Activated T-cell treated with anti-CD3 and anti-CD28 coated beads, Interleukin-2, amount 50 U/mL, for 4 hours (primary cell): ENCODE data around the gene RIMBP3C. TPM values are rescaled to one million over a fixed set of nuclear protein-coding genes. Genes with fewer than 3 reads are reported as not detected.
A peak's percentile ranks its signal among the peaks of the same experiment; 100 is the strongest.
"Not testable (repeated sequence)": the region's sequence is repeated elsewhere in the genome, so short reads cannot be mapped to it uniquely, and the experiment has no call there.

Experiments used
- ATAC-seq, 2 donors: fragments of 200-7000 bp; cut with Tn5 transposase; one replicate each; pipeline ENCODE4 v1.10.0; 2021
- DNase-seq: peaks from one replicate; pipeline ENCODE4 v3.0.0-alpha.2; 2020
- H3K27me3 Mint-ChIP-seq: one replicate; pipeline ENCODE4 v1.8.0; 2021; ENCODE audit warnings: low read depth, mixed read lengths
- H3K36me3 Mint-ChIP-seq: one replicate; pipeline ENCODE4 v1.8.0; 2022; ENCODE audit warnings: mixed read lengths; ENCODE audit not compliant: insufficient read depth
- H3K4me1 Mint-ChIP-seq: one replicate; pipeline ENCODE4 v1.8.0; 2021; ENCODE audit warnings: low read depth, mixed read lengths
- H3K4me3 Mint-ChIP-seq: one replicate; pipeline ENCODE4 v1.8.0; 2021; ENCODE audit warnings: mild to moderate bottlenecking, moderate library complexity, mixed read lengths
- H3K9me3 Mint-ChIP-seq: one replicate; pipeline ENCODE4 v1.8.0; 2021; ENCODE audit warnings: mixed read lengths
- total RNA-seq, 3 donors: library from RNA; stranded (reverse); gene quantifications; one replicate each; pipeline ENCODE4 v1.2.1, GENCODE V29; 2021

RIMBP3C gene, protein sequence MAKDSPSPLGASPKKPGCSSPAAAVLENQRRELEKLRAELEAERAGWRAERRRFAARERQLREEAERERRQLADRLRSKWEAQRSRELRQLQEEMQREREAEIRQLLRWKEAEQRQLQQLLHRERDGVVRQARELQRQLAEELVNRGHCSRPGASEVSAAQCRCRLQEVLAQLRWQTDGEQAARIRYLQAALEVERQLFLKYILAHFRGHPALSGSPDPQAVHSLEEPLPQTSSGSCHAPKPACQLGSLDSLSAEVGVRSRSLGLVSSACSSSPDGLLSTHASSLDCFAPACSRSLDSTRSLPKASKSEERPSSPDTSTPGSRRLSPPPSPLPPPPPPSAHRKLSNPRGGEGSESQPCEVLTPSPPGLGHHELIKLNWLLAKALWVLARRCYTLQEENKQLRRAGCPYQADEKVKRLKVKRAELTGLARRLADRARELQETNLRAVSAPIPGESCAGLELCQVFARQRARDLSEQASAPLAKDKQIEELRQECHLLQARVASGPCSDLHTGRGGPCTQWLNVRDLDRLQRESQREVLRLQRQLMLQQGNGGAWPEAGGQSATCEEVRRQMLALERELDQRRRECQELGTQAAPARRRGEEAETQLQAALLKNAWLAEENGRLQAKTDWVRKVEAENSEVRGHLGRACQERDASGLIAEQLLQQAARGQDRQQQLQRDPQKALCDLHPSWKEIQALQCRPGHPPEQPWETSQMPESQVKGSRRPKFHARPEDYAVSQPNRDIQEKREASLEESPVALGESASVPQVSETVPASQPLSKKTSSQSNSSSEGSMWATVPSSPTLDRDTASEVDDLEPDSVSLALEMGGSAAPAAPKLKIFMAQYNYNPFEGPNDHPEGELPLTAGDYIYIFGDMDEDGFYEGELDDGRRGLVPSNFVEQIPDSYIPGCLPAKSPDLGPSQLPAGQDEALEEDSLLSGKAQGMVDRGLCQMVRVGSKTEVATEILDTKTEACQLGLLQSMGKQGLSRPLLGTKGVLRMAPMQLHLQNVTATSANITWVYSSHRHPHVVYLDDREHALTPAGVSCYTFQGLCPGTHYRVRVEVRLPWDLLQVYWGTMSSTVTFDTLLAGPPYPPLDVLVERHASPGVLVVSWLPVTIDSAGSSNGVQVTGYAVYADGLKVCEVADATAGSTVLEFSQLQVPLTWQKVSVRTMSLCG (N-terminal part only)
- total RNA-seq = under 1 TPM in 2 of 3 donors, not detected in 1; 0.20 to 0.57 TPM

DNA sequence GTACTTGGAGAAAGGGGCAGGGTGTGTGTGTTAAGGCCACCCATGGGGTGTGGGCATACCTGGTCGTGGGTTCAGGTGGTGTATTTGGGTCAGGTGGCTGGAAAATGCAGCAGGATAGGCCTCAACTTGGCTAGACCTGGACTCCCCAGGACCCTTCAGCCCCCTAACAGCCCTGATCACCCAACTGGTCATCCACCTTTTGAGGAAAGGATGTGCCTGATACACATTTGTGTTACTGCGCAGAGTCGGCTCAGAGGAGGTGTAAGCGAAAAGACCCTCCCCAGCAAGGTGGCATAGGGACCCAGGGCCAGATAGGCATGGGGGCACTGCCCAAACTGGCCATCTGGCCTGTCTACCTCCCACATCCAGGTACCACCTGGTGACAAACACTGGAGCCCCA is at the start of gene RIMBP3C:
Gene RIMBP3C (minus strand): TSS at position 101 of the 400 bp plus-strand sequence. CDS start 485 bp downstream, outside the sequence.
- not testable (repeated sequence) for H3K9me3 Mint-ChIP-seq, DNase-seq, ATAC-seq, H3K4me3 Mint-ChIP-seq, H3K4me1 Mint-ChIP-seq, H3K36me3 Mint-ChIP-seq, H3K27me3 Mint-ChIP-seq

DNA sequence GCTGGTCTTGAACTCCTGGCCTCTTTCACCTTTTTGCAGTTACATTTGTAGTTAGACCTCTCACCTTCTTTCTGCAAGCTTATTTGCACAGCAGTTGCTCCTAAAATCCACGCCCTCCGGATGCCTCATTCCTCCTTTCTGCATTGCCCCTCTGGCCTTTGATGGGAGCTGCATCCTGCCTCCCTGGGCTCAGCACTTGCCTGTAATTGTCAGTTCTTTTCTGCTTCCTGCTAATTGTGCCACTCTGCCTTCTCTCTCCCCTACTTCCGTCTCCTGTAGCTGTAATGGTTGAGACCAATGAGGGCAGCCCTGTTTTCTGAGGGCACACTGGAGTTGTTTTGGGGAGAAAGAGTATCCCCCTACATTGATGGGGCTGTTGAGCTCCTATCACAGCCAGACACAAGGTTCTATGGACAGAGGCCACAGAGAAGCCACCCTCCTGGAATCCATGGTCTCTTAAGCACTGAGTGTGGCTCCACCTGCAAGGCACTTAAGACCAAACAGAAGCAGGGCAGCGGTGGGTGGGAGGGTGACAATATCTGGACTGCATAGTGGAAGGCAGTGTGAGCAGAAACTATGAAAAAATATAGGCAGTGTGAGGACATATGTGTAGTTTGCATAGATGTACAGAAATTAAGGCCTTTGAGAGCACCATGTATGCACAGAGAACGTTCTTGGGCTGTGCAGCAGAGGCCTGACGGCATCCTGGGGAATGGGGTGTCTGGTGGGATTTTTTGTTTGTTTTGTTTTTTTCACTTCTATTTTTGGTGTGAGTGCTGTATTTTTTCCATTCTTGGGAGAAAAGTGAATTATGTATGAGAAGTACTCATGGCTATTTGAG is 48.0 kb upstream of the RIMBP3C start:
- Mint-ChIP-seq H3K9me3 (no peaks in the 10 kb centered on the region), H3K4me1 (peaks cover 34% of the 10 kb centered on the region), H3K4me3 (no peak overlapping the region), H3K36me3 (peaks cover 31% of the 10 kb centered on the region), H3K27me3 (no peaks in the 10 kb centered on the region)
- DNase-seq (no peak), ATAC-seq (no peak)

DNA sequence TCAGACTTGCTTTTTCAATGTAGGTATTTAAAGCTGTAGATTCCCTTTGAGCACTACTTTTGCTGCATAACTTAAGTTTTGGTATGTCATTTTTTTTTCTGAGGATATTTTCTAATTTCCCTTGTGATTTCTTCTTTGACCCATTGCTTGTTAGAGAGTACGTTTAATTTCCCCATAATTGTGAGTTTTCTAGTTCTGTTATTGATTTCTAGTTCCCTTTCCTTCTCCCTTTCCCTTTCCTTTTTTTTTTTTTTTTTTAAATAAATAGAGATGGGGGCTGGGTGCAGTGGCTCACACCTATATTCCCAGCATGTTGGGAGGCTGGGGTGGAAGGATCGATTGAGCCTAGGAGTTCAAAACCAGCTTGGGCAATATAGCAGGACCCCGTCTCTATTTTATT is 47.0 kb upstream of the RIMBP3C start:
- Mint-ChIP-seq H3K4me1 (peaks cover 44% of the 10 kb centered on the region), H3K4me3 (no peak overlapping the region), H3K36me3 (peaks cover 41% of the 10 kb centered on the region), H3K9me3 (no peaks in the 10 kb centered on the region), H3K27me3 (no peaks in the 10 kb centered on the region)
- DNase-seq (no peak), ATAC-seq (no peak)

DNA sequence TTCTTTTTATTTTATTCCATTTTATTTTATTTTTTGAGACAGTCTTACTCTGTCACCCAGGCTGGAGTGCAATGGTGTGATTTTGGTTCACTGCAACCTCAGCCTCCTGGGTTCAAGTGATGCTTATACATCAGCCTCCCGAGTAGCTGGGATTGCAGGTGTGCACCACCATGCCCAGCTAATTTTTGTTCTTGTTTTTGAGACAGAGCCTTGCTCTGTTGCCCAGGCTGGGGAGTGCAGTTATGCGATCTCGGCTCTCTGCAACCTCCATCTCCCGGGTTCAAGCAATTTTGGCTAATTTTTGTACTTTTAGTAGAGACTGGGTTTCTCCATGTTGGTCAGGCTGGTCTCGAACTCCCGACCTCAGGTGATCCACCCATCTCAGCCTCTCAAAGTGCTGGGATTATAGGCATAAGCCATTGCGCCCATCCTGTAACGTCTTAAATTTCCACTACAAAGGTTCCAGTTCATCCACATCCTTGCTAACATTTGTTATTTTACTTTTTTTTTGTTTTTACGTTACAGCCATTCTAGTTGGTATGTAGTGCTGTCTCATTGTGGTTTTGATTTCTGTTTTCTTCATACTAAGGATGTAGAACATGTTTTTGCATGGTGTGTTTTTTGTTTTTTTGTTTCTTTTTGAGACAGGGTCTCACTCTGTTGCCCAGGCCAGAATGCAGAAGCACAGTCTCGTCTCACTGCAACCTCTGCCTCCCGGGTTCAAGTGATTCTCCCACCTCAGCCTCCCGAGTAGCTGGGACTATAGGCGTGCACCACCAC is 45.3 kb upstream of the RIMBP3C start:
- ATAC-seq, H3K4me3 Mint-ChIP-seq, H3K27me3 Mint-ChIP-seq, DNase-seq, H3K9me3 Mint-ChIP-seq: not testable (repeated sequence)
- peaks cover 36% of the 10 kb centered on the region for H3K36me3 Mint-ChIP-seq
- peaks cover 51% of the 10 kb centered on the region for H3K4me1 Mint-ChIP-seq

DNA sequence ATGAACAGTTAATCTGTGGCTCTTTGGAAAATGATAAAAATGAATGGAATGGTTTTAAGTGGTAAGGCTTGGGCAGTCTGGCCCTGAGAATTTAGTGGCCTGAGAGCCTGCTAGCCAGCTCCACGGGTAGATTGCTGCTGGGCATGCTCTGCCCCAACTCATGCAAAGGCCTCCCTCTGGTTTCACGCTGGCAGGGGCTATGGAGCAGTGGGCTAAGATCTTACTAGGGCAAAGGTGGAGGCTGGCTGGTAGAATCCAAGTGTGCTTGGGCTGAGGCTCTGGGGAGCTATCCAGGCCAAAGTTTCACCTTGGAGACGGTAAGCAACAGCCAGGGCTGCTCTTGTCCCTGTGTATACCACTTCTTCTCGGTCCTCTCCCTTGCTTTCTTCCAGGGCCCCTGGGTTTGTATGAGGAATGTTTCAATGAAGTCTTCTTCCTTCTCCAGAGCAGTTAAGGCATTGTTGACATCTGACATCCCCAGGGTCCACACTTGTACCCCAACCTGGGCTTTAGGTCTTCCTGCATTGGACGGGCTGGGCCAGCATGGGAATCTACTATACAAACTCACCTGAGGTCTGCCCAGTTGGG is 43.7 kb upstream of the RIMBP3C start:
- Mint-ChIP-seq H3K36me3 (peaks cover 38% of the 10 kb centered on the region), H3K4me1 (peaks cover 59% of the 10 kb centered on the region), H3K9me3 (no peaks in the 10 kb centered on the region), H3K4me3 (no peak overlapping the region), H3K27me3 (no peaks in the 10 kb centered on the region)
- ATAC-seq (no peak), DNase-seq (no peak)

DNA sequence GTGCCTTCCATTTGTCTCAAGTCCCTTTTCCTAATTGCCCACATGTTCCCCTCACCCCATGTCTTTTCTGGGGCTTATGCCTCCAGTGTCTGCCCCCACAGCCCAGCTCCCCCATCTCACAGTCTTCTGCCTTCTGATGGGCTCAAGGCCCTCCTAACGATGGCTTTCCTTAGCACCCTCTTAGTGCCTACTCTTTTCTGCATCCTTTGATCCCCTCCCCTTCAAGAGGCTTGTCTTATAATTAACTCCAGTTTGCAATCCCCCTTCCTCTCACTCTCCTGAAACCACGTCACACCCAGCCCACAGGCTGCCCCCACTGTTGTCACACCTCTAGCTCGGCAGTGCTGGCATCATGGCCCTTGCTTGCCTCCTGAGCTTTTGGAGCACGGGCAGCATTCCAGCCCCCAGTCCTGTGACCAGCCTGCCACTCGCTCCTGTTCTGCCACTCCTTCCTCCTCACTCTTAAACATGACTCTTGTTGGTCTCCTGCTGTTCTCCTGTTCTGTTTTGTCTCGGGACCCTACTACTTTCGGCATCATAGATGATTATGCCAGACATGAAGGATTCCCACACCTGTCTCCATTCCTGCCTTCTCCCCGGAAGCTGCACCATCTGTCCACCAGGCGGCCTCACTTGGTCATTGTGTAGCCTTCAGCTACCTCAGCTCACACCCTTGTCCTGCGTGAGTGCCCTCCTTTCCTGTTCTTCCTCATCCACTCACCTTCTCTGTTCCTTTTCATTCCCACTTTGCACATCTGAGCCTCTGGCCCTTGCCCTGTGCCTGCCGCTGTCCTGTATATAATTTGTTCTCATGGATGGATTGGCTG is 42.4 kb upstream of the RIMBP3C start:
- no peaks in the 10 kb centered on the region for H3K9me3 Mint-ChIP-seq
- DNase-seq (no peak), ATAC-seq (no peak)
- no peak overlapping the region for H3K4me3 Mint-ChIP-seq
- H3K36me3 Mint-ChIP-seq = peaks cover 30% of the 10 kb centered on the region
- peaks cover 60% of the 10 kb centered on the region for H3K4me1 Mint-ChIP-seq
- H3K27me3 Mint-ChIP-seq = no peaks in the 10 kb centered on the region

DNA sequence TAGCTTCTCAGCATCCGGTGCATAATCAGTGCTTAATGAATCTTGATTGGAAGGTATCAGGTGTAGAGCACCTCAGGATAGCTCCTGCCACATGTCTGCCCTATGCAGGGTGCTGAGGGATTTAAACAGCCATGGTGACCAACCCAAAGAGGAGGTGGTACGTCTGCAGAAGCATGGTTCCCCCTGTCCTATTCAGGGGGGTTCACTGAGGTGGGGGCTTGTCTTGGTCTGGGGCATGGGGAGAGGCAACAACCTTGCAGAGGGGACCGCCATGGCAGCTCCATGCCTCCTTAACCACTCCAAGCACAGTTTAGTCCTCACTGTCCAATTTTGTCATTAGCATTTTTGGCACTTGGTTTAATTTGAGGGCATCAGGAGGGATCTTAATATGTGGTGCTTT is 41.2 kb upstream of the RIMBP3C start:
- Mint-ChIP-seq H3K27me3 (no peaks in the 10 kb centered on the region), H3K36me3 (peaks cover 30% of the 10 kb centered on the region), H3K9me3 (no peaks in the 10 kb centered on the region), H3K4me1 (peaks cover 66% of the 10 kb centered on the region), H3K4me3 (no peak overlapping the region)
- DNase-seq = no peak
- ATAC-seq = no peak

DNA sequence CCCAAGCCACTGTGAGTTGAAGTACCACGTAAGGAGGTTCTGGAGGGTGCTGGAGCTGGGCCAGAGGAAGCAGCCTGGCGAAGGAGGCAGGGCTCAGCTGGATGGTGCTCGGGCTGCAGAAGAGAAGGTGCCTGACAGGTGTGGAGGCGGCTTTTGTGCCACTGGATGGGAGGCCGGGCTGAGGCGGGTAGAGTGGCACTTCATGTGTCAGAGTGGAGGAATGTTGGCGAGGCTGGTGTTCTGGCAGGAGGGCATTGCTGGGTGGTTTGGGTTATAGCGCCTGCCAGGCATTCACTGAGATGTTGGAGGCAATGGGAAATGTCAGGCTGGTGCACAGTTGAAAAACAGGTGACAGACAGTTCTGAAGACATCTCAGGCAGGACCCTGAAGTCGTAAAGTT is 40.4 kb upstream of the RIMBP3C start:
- no peaks in the 10 kb centered on the region for H3K9me3 Mint-ChIP-seq
- H3K27me3 Mint-ChIP-seq = no peaks in the 10 kb centered on the region
- H3K4me1 Mint-ChIP-seq = peaks cover 72% of the 10 kb centered on the region
- no peak for ATAC-seq
- no peak for DNase-seq
- H3K4me3 Mint-ChIP-seq = no peak overlapping the region
- H3K36me3 Mint-ChIP-seq = peaks cover 28% of the 10 kb centered on the region

DNA sequence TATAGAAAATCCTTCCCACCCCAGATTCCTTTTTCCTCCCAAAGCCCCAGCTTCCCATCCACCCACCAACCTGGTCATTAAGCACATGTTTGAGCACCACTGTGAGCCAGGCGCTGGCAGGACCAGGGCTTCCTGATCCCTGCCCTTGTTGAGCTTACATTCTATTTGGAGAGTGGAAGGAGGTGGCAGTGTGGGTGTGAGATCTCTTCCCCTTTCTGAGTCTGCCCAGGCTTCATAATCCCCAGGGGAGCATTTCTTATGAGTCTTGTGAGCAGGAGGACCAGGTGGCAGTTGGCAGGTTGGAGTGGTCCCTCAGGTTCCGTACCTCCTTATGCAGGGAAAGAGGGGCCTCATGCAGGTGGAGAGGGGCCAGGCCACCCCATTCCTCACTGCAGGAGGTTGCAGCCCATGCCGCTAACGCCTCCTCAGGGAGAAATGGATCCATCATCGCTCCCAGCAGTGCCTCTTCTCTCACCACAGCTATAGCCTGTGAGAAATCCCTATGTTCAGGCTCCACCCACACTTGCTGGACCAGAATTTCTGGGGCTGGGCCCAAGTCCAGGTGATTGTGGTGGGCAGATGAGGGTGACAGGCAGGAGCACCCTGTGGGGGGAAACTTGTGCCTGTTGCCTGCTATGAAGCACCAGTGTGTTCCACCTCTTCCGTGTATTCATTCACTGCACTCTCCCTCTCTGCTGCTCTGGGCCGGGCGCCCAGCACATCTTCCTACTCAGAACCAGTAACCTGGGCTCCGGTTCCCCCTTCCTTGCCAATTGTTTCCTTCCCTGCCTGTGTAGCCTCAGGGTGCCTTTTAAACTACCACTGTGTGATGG is 39.8 kb upstream of the RIMBP3C start:
- no peaks in the 10 kb centered on the region for H3K9me3 Mint-ChIP-seq

DNA sequence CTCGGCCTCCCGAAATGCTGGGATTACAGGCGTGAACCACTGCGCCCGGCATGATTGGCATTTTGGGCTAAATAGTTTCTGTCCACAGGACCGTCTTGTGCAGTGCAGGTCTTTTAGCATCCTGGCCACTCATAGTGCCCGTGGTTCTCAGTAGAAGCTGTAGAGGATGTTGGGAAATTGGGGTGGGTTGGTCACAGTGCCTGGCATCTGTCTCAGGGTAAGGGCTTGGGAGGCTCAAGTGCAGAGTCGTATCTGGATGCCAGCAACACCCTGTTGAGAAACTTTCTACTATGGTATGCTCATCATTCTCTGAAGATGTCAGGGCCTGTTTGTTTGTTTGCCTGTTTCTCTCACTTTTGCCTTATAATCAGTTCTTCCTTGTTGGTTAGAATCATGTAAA is 38.1 kb upstream of the RIMBP3C start:
- Mint-ChIP-seq H3K4me3 (no peak overlapping the region), H3K27me3 (no peaks in the 10 kb centered on the region), H3K9me3 (no peaks in the 10 kb centered on the region), H3K4me1 (peaks cover 74% of the 10 kb centered on the region), H3K36me3 (peaks cover 17% of the 10 kb centered on the region)
- ATAC-seq (no peak), DNase-seq (no peak)

More for the DNA sequence above, 39.8 kb upstream of the RIMBP3C start:
- no peak for ATAC-seq
- no peak overlapping the region for H3K4me3 Mint-ChIP-seq
- no peaks in the 10 kb centered on the region for H3K27me3 Mint-ChIP-seq
- DNase-seq = no peak
- peaks cover 27% of the 10 kb centered on the region for H3K36me3 Mint-ChIP-seq
- H3K4me1 Mint-ChIP-seq = peaks cover 69% of the 10 kb centered on the region

DNA sequence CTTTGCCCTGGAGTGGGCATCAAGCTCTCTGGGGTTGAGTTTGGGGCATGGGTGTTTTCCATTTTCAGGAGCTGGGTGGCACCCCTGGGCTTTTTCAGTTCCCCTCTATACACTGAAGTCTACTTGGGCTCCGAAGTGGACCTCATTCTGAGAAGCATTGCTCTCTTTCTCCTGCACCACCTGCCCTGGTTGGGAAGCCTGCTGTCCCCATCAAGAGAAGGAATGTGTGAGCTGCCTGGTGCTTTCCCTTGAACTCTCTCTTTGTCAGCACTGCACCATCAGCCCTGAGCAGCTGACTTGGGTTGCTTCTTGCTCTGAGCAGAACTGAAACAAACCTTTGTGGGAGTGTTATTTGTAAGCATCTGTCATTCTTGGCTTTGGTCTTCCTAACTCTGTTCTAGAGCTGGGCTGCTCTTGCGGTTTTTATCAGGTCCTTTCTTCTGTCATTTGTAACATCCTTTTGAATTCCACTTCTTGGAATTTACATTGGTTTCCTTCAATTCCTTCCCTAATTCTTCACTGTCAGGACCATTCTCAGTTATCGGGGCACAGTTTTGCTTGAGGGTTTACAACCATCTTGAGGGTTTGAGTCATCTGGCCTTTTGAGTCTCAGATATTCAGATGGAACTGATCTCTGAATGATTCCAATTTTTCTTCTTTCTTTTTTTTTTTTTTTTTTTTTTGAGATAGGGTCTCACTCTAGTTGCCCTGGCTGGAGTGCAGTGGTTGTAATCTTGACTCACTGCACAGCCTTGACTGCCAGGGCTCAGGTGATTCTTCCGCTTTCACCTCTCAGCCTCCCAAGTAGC is 36.7 kb upstream of the RIMBP3C start:
- Mint-ChIP-seq H3K27me3 (no peaks in the 10 kb centered on the region), H3K4me1 (peaks cover 68% of the 10 kb centered on the region), H3K9me3 (no peaks in the 10 kb centered on the region), H3K4me3 (peak overlapping the region; percentile 24), H3K36me3 (peaks cover 4% of the 10 kb centered on the region)
- DNase-seq (no peak), ATAC-seq (peak; percentile 97 to 99)
